ENCODE data around the gene RLN3. TPM values are rescaled to one million over a fixed set of nuclear protein-coding genes. Genes with fewer than 3 reads are reported as not detected.

Gene RLN3
- total and polyA plus RNA-seq, 2 of the 8 experiments (the other 6 are each of a cell fraction or from before 2014, with no cell fraction given), result not detected

DNA sequence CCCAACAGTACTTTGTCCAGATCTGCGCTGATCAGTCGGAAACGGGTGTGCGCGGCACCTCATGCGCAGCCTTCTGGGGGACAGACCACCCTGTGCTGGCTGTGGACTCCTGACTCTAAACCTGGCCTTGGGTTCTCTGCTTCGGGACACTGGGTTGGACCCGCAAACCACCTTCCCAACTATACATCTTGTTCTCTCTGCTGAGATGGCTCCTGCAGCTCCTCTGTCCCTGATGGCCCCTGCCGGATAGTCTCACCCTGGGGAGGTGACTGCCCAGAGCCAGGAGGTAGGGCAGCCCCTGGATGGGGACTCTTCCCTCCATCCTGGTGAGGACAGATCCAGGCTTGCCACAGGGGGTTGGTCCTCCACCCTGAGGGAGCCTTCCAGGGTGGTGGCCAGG, 45.2 kb upstream of the RLN3 start:
- H3K27me3 ChIP-seq (replicated peaks in 1 of 4; ENCODE audit: control insufficient read depth in 3 of 4, extremely low read depth in 1 of 4, insufficient read depth in 3 of 4, low read length in 3 of 4), result no peaks in the 10 kb centered on the region
- no peak overlapping the region; the same call in 1 of the 2 replicates for H2BK5ac ChIP-seq (ENCODE audit: low read depth, low read length)
- 0 out of 2 replicates have a peak overlapping the region, but pooled peaks have one; percentile 32 for H3K18ac ChIP-seq (ENCODE audit: extremely low read depth, low read length)
- 92% methylated on average over 8 of the region's 9 CpGs; no CpG with 5 or more reads in 1 of the 2 experiments for WGBS, 2 experiments (ENCODE audit: extremely low coverage in 1 of 2, insufficient coverage in 1 of 2, insufficient read length in 1 of 2, insufficient replicate concordance in 2 of 2, low coverage in 1 of 2, low lambda C conversion rate in 2 of 2, missing lambda C conversion rate in 1 of 2)
- no peak overlapping the region for H2AFZ ChIP-seq (ENCODE audit: low read length)
- H3K4me1 ChIP-seq (replicated peaks in 1 of 4; ENCODE audit: control insufficient read depth in 3 of 4, insufficient read depth in 4 of 4, low read length in 3 of 4), result peaks cover 0 to 44% (median 40%) of the 10 kb centered on the region in 4 experiments; a peak in 6 of 7 replicates
- ChIA-PET POLR2A (ENCODE audit: partially characterized antibody) (interaction anchor here (1.2 to 1.6 kb wide), 3 partner anchors 24 to 27 kb away, joined by 3 to 6 read pairs (median 3); partner anchors contain the start of gene RFX1), CTCF (ENCODE audit: partially characterized antibody) (interaction anchor here (1.1 to 2.4 kb wide), 2 partner anchors 9 to 18 kb away, joined by 3 to 7 read pairs; no protein-coding TSS in a partner anchor)
- no peaks in the 10 kb centered on the region for H3K9me3 ChIP-seq (ENCODE audit: insufficient read depth in 2 of 2, low read depth in 1 of 2, low read length in 1 of 2)
- H2BK12ac ChIP-seq (ENCODE audit: low read depth, low read length), result peak overlapping the region; percentile 27; the same call in 1 of the 2 replicates
- H3K36me3 ChIP-seq (ENCODE audit: control insufficient read depth in 2 of 4, insufficient read depth in 4 of 4, low read length in 3 of 4), result 0 out of 8 replicates have a peak, but pooled peaks cover 0 to 3% (median 0%) of the 10 kb centered on the region in 4 experiments
- no peak overlapping the region for H3K23ac ChIP-seq (ENCODE audit: insufficient read length)
- H4K91ac ChIP-seq (replicated peaks; ENCODE audit: insufficient read length, low read length), result peak overlapping the region; percentile 47
- no peak overlapping the region for H3K56ac ChIP-seq (replicated peaks; ENCODE audit: insufficient read length, low read depth, low read length)
- FAIRE-seq (no peak), DNase-seq (ENCODE audit: low read depth in 1 of 2, low spot score in 2 of 2) (no peak)
- no peak overlapping the region for H3K4me2 ChIP-seq (ENCODE audit: insufficient read depth in 1 of 2, low read depth in 2 of 2, low read length in 2 of 2)
- no peak overlapping the region for H3K4ac ChIP-seq (replicated peaks; ENCODE audit: insufficient read length, low read depth, low read length)
- no peak overlapping the region for H2BK20ac ChIP-seq (ENCODE audit: low read length)
- H4K5ac ChIP-seq (ENCODE audit: insufficient read length, low read depth, low read length), result no peak overlapping the region
- H4K8ac ChIP-seq (ENCODE audit: extremely low read depth, insufficient read depth, low read length), result peak overlapping the region; percentile 15; the same call in 1 of the 2 replicates
- no peaks in the 10 kb centered on the region for H3K79me2 ChIP-seq (ENCODE audit: control insufficient read depth in 1 of 2, insufficient read depth in 2 of 2, low read length in 2 of 2)
- no peak overlapping the region for H3K9ac ChIP-seq (replicated peaks in 1 of 4; ENCODE audit: extremely low read depth in 1 of 4, low read depth in 3 of 4, low read length in 3 of 4)
- H3K4me3 ChIP-seq (ENCODE audit: extremely low read depth in 1 of 4, insufficient read depth in 2 of 4, low read depth in 3 of 4, low read length in 4 of 4), result no peak overlapping the region
- H4K20me1 ChIP-seq (replicated peaks in 1 of 2; ENCODE audit: control insufficient read depth in 1 of 2, insufficient read depth in 2 of 2, low read length in 2 of 2), result no peaks in the 10 kb centered on the region
- H3K27ac ChIP-seq (ENCODE audit: low read depth, low read length), result no peak overlapping the region
- peak overlapping the region; percentile 72; the same call in 1 of the 2 replicates for H2BK15ac ChIP-seq (ENCODE audit: low read length)
- no peaks in the 10 kb centered on the region; the same call in 1 of the 2 replicates for H3K23me2 ChIP-seq (ENCODE audit: low read depth, low read length)
- H2AK5ac ChIP-seq (ENCODE audit: low read depth, low read length), result no peak overlapping the region
- H3K14ac ChIP-seq (ENCODE audit: insufficient read length), result no peak overlapping the region
- no peaks in the 10 kb centered on the region for H3K79me1 ChIP-seq (ENCODE audit: low read depth, low read length)
- H2BK120ac ChIP-seq (replicated peaks; ENCODE audit: low read depth, low read length), result no peak overlapping the region
- TF ChIP-seq EP300 (IDR thresholded peaks at IDR 0.05; ENCODE audit: borderline replicate concordance in 1 of 2, low read depth in 2 of 2, low read length in 2 of 2) (no peak), BCL11A (IDR thresholded peaks at IDR 0.05; ENCODE audit: low read depth in 2 of 2, low read length in 2 of 2) (no peak), NRF1 (IDR thresholded peaks at IDR 0.05; ENCODE audit: low read depth, low read length) (no peak), CHD2 (IDR thresholded peaks at IDR 0.05; ENCODE audit: low read length) (no peak), YY1 (IDR thresholded peaks at IDR 0.05; ENCODE audit: low read depth, low read length) (no peak), CHD1 (IDR thresholded peaks at IDR 0.05; ENCODE audit: low read depth, low read length) (no peak), BRCA1 (IDR thresholded peaks at IDR 0.05; ENCODE audit: low read depth, low read length) (no peak), SP2 (IDR thresholded peaks at IDR 0.05; ENCODE audit: low read length) (no peak), POLR2A (IDR thresholded peaks at IDR 0.05; ENCODE audit: control extremely low read depth in 1 of 2, low read depth in 2 of 2, low read length in 2 of 2) (no peak)
- TF ChIP-seq, protein P1, sequence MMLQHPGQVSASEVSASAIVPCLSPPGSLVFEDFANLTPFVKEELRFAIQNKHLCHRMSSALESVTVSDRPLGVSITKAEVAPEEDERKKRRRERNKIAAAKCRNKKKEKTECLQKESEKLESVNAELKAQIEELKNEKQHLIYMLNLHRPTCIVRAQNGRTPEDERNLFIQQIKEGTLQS (IDR thresholded peaks at IDR 0.05; ENCODE audit: insufficient read depth, low read depth, low read length), result no peak
- TF ChIP-seq, protein P2, sequence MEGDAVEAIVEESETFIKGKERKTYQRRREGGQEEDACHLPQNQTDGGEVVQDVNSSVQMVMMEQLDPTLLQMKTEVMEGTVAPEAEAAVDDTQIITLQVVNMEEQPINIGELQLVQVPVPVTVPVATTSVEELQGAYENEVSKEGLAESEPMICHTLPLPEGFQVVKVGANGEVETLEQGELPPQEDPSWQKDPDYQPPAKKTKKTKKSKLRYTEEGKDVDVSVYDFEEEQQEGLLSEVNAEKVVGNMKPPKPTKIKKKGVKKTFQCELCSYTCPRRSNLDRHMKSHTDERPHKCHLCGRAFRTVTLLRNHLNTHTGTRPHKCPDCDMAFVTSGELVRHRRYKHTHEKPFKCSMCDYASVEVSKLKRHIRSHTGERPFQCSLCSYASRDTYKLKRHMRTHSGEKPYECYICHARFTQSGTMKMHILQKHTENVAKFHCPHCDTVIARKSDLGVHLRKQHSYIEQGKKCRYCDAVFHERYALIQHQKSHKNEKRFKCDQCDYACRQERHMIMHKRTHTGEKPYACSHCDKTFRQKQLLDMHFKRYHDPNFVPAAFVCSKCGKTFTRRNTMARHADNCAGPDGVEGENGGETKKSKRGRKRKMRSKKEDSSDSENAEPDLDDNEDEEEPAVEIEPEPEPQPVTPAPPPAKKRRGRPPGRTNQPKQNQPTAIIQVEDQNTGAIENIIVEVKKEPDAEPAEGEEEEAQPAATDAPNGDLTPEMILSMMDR (IDR thresholded peaks at IDR 0.05; ENCODE audit: control extremely low read depth in 1 of 3, insufficient read depth in 1 of 3, low read depth in 1 of 3, low read length in 3 of 3), result no peak
